HEK293T (cell line): ENCODE data around the gene COLEC12.

Experiments used
- CTCF ChIA-PET: fragments of 350-600 bp; formaldehyde crosslinking; extraction: SDS; loops from one replicate; lab custom pipeline; 2021; ENCODE audit warnings: antibody characterized with exemption, inconsistent platforms; lab: Yijun Ruan, JAX
- POLR2A ChIA-PET: fragments of 350-600 bp; formaldehyde crosslinking; extraction: SDS; loops from one replicate; lab custom pipeline; 2020; ENCODE audit warnings: antibody characterized with exemption, inconsistent platforms; lab: Yijun Ruan, JAX
- DNase-seq: peaks from one replicate; pipeline ENCODE4 v3.0.0; 2012; ENCODE audit warnings: mixed read lengths; ENCODE audit errors: extremely low spot score
- ARNT ChIP-seq: fragments of 450-650 bp; IDR thresholded peaks from 2 replicates; pipeline ENCODE4 v1.6.1; 2017; ENCODE audit warnings: mild to moderate bottlenecking
- BHLHE40 ChIP-seq: fragments of 450-650 bp; IDR thresholded peaks from 2 replicates; pipeline ENCODE4 v1.6.1; 2016; ENCODE audit warnings: mild to moderate bottlenecking, moderate library complexity, borderline replicate concordance
- CTBP1 ChIP-seq: fragments of 450-650 bp; IDR thresholded peaks from 2 replicates; pipeline ENCODE4 v1.6.1; 2016; ENCODE audit warnings: borderline replicate concordance
- ELF4 ChIP-seq: fragments of 450-650 bp; IDR thresholded peaks from 2 replicates; pipeline ENCODE4 v1.6.1; 2017; ENCODE audit warnings: antibody characterized with exemption
- FOXA1 ChIP-seq: fragments of 450-650 bp; IDR thresholded peaks from 2 replicates; pipeline ENCODE4 v1.6.1; 2016; ENCODE audit warnings: mild to moderate bottlenecking
- FOXK2 ChIP-seq: fragments of 450-650 bp; IDR thresholded peaks from 2 replicates; pipeline ENCODE4 v1.6.1; 2016; ENCODE audit warnings: mild to moderate bottlenecking
- FOXM1 ChIP-seq: fragments of 450-650 bp; IDR thresholded peaks from 2 replicates; pipeline ENCODE4 v1.6.1; 2017; ENCODE audit warnings: mild to moderate bottlenecking, borderline replicate concordance
- HDGF ChIP-seq: fragments of 450-650 bp; IDR thresholded peaks from 2 replicates; pipeline ENCODE4 v1.6.1; 2017; ENCODE audit warnings: antibody characterized with exemption, borderline replicate concordance
- L3MBTL2 ChIP-seq: fragments of 450-650 bp; conservative IDR thresholded peaks from 2 replicates; pipeline ENCODE4 v1.6.1; 2016; ENCODE audit warnings: mild to moderate bottlenecking
- LEF1 ChIP-seq: fragments of 450-650 bp; IDR thresholded peaks from 2 replicates; pipeline ENCODE4 v1.6.1; 2017; ENCODE audit warnings: mild to moderate bottlenecking, borderline replicate concordance
- NFRKB ChIP-seq: fragments of 450-650 bp; IDR thresholded peaks from 2 replicates; pipeline ENCODE4 v1.6.1; 2016; ENCODE audit warnings: mild to moderate bottlenecking, moderate library complexity
- SP1 ChIP-seq: fragments of 450-650 bp; IDR thresholded peaks from 2 replicates; pipeline ENCODE4 v1.6.1; 2017
- SUZ12 ChIP-seq: fragments of 450-650 bp; IDR thresholded peaks from 2 replicates; pipeline ENCODE4 v1.6.1; 2016; ENCODE audit warnings: mild to moderate bottlenecking
- TARDBP ChIP-seq: fragments of 450-650 bp; IDR thresholded peaks from 2 replicates; pipeline ENCODE4 v1.6.1; 2016
- ZNF384 ChIP-seq: fragments of 450-650 bp; IDR thresholded peaks from 2 replicates; pipeline ENCODE4 v1.6.1; 2016
- TF ChIP-seq, protein P1 (sequence below): fragments of 450-650 bp; IDR thresholded peaks from 2 replicates; pipeline ENCODE4 v1.6.1; 2016

The COLEC12 gene

DNA sequence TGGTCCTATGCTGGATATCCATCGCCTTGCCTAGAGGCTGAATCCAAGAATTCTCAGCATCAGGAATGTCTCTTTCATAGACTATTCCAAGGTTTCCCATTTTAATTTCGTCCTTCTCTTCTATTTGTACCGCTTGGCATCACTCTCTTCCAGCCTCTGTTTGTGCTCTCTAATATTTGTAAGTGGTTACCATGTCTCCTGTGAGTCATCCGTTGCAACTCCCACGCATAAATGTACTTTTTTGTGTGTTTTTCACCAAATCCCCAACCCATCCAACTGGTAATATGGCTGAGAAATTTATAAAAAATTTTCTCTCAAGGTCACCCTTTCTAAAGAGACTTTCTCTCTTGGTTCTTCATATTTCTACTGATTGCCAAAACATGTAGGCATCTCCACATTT lies 21.8 kb downstream of the COLEC12 start:
- no peak for TF ChIP-seq SUZ12
- no peak for TF ChIP-seq BHLHE40
- TF ChIP-seq ELF4: no peak
- TF ChIP-seq SP1: no peak
- TF ChIP-seq NFRKB: no peak
- no peak for TF ChIP-seq CTBP1
- TF ChIP-seq FOXK2: no peak
- TF ChIP-seq, protein P1, sequence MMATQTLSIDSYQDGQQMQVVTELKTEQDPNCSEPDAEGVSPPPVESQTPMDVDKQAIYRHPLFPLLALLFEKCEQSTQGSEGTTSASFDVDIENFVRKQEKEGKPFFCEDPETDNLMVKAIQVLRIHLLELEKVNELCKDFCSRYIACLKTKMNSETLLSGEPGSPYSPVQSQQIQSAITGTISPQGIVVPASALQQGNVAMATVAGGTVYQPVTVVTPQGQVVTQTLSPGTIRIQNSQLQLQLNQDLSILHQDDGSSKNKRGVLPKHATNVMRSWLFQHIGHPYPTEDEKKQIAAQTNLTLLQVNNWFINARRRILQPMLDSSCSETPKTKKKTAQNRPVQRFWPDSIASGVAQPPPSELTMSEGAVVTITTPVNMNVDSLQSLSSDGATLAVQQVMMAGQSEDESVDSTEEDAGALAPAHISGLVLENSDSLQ: no peak
- TF ChIP-seq ARNT: no peak
- no peak for TF ChIP-seq L3MBTL2
- no peak for TF ChIP-seq FOXA1
- no peak for DNase-seq
- POLR2A ChIA-PET: no interaction called here
- CTCF ChIA-PET: no interaction called here

DNA sequence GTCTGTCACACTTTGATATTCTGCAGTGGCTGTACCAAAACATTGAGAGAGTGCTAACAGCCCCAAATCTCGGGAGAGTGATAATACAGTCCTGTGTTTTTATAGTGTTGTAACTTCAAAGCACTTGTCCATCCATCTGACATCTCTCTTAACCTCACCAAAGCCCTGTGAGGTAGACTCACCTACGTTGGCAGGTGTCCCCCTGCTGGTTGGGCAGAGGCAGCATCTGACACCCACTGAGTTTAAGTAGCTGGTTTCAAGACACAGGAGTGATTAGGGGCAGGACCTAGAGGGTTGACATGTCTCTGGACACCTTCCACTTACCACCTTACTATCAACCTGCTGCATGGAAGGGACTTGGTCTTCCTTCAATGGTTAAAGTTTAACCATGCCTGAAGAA lies 22.9 kb downstream of the COLEC12 start:
- CTCF ChIA-PET: interaction anchor here (0.5 to 0.6 kb wide), 2 partner anchors 11 to 98 kb away, joined by 3 to 4 read pairs; no protein-coding TSS in a partner anchor
- POLR2A ChIA-PET: no interaction called here
- no peak for TF ChIP-seq SUZ12
- no peak for TF ChIP-seq CTBP1
- no peak for TF ChIP-seq FOXM1
- no peak for TF ChIP-seq TARDBP
- no peak for TF ChIP-seq NFRKB
- no peak for TF ChIP-seq LEF1
- TF ChIP-seq ELF4: no peak
- TF ChIP-seq ZNF384: no peak
- TF ChIP-seq SP1: no peak
- TF ChIP-seq HDGF: no peak
- no peak for TF ChIP-seq BHLHE40
- no peak for TF ChIP-seq FOXK2
- TF ChIP-seq, protein P1: no peak
- TF ChIP-seq ARNT: no peak
- no peak for TF ChIP-seq FOXA1
- TF ChIP-seq L3MBTL2: no peak
- no peak for DNase-seq

DNA sequence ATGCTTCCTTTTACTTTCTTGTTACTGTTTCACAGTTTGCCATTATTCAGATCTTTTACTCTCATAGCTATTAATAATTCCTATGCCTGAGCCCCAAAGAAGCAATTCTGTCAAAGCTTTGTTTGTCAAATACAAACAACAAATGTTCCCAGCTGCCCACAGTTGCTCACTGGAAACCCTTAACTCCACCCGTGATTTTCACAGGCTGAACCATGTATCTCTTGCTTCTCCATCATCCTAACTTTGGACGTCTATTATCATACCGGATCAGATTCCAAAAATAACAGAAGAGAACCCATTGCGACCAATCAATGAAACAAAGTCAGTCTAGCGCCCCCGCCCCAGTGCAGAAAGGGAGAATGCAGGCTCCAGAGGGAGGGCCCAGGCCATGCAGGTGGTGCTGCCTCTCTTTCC lies 24.2 kb downstream of the COLEC12 start:
- POLR2A ChIA-PET: no interaction called here
- TF ChIP-seq TARDBP (no peak), SUZ12 (no peak), FOXA1 (no peak), CTBP1 (no peak), L3MBTL2 (no peak), NFRKB (no peak), FOXM1 (no peak), BHLHE40 (no peak), ZNF384 (no peak), FOXK2 (no peak), HDGF (no peak), ARNT (no peak), SP1 (no peak), LEF1 (no peak), ELF4 (no peak)
- TF ChIP-seq, protein P1: no peak
- CTCF ChIA-PET: interaction anchor here (1.0 to 1.8 kb wide), 3 partner anchors 9 to 191 kb away, joined by 4 to 5 read pairs (median 4); no protein-coding TSS in a partner anchor
- DNase-seq: no peak

DNA sequence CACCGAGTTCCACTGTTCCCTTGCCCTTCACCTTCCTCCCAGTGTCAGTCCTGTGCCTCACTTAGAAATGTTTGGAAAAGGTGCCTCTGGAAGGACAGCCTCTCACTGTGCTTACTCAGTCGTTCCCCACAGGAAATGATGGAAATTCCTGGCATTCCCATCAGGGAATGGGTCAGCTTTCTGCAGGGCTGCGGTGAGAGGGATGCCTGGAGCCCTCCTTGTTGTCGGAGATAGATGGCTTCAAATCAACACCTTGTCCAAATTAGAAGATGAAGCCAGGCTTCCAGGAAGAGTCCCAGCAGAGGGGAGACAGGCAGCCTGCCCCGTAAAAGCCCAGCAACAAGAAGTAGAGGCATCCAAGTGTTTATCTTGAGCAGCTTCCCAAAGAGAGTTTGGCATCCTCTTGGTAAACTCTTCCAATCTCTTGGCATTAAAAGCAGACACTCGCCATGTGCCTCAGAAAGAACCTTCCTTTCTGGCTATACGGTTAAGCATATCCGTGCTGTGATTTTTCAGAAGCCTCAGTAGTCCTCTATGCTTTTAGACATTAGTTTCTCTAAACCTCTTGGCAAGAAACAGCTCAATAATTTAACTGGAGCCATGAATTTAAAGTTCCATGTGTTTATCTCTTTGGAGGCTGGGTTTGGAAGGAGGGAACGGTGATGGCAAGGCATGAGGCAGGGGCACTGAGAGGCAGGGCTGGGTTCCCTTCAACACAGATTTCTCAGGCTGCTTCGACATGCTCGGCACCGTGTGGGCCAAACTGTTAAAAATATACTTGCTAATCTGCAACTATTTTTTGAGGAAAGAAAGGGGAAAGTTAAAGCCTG lies 25.1 kb downstream of the COLEC12 start:
- ChIA-PET POLR2A (no interaction called here), CTCF (interaction anchor here (1.0 to 1.8 kb wide), 3 partner anchors 9 to 191 kb away, joined by 4 to 5 read pairs (median 4); no protein-coding TSS in a partner anchor)
- no peak for TF ChIP-seq SUZ12
- TF ChIP-seq NFRKB: no peak
- TF ChIP-seq SP1: no peak
- TF ChIP-seq, protein P1: no peak
- TF ChIP-seq LEF1: no peak
- no peak for TF ChIP-seq L3MBTL2
- TF ChIP-seq FOXK2: no peak
- TF ChIP-seq CTBP1: no peak
- TF ChIP-seq BHLHE40: no peak
- no peak for TF ChIP-seq ZNF384
- no peak for DNase-seq

DNA sequence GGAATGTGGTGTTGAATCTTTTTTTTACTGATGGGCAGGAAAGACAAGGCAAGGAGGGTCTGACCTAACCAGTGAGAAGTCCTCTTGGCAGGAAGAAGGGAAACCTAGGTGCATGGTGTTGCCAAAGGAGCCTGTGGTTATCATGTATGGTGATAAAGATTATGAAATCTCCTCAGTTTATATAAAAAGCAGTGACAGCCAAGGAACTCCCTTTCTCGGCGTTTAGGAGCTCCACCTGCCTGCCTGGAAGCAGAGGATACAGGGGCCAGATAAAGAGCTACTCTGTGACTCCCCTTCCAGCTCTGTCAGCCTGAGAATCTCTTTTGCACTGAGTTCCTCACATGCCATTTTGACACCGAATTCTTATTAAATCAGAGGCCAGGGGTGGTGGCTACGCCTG lies 26.1 kb downstream of the COLEC12 start:
- CTCF ChIA-PET: interaction anchor here (0.6 to 0.8 kb wide), 2 partner anchors 26 to 354 kb away, joined by 3 to 5 read pairs; partner anchors contain the start of gene COLEC12
- POLR2A ChIA-PET: no interaction called here
- TF ChIP-seq ELF4 (no peak), FOXA1 (no peak), HDGF (no peak), BHLHE40 (no peak), L3MBTL2 (no peak), CTBP1 (no peak), SP1 (no peak), NFRKB (no peak), ARNT (no peak), LEF1 (no peak), ZNF384 (no peak), SUZ12 (no peak), FOXM1 (no peak)
- TF ChIP-seq, protein P1: no peak
- no peak for DNase-seq
